Type B pancreatic cell (in vitro differentiated cells): ENCODE data around the gene CPN2. TPM values are rescaled to one million over a fixed set of nuclear protein-coding genes. Genes with fewer than 3 reads are reported as not detected.

Experiments used
- DNase-seq: peaks from one replicate; pipeline ENCODE4 v3.0.0; 2021; ENCODE audit warnings: mixed read lengths; ENCODE audit not compliant: unreplicated experiment; ENCODE audit errors: extremely low spot score
- H3K27ac Mint-ChIP-seq: 2 replicates; pipeline ENCODE4 v1.8.0; 2021; ENCODE audit warnings: mild to moderate bottlenecking, mixed read lengths
- H3K27me3 Mint-ChIP-seq: 2 replicates; pipeline ENCODE4 v1.8.0; 2021; ENCODE audit warnings: mixed read lengths
- H3K36me3 Mint-ChIP-seq: 2 replicates; pipeline ENCODE4 v1.8.0; 2021; ENCODE audit warnings: mixed read lengths
- H3K4me1 Mint-ChIP-seq: one replicate; pipeline ENCODE4 v1.8.0; 2021; ENCODE audit warnings: mixed read lengths; ENCODE audit not compliant: unreplicated experiment
- H3K4me3 Mint-ChIP-seq: 2 replicates; pipeline ENCODE4 v1.8.0; 2021; ENCODE audit warnings: mild to moderate bottlenecking, mixed read lengths
- H3K9me3 Mint-ChIP-seq: 2 replicates; pipeline ENCODE4 v1.8.0; 2021; ENCODE audit warnings: mixed read lengths
- total RNA-seq: library from RNA; stranded (reverse); gene quantifications from 2 replicates; pipeline ENCODE4 v1.2.1, GENCODE V29; 2021; ENCODE audit warnings: low replicate concordance
- TF ChIP-seq, protein P1 (sequence below): fragments of 200-600 bp; sonication (generic); conservative IDR thresholded peaks from 2 replicates; pipeline ENCODE4 v1.5.0; 2021; ENCODE audit warnings: antibody characterized with exemption, mild to moderate bottlenecking

CPN2 gene
- total RNA-seq, 1 donor from 2014 or later, result not detected

GRCh38 chr3:194369522-194370279 is 18.6 kb upstream of the CPN2 start, which contains the start of gene LRRC15:
Gene LRRC15, minus strand, starts transcription at chr3:194369743. Its CDS starts 8,700 bp downstream, at chr3:194361043.
- no peak for DNase-seq
- H3K9me3 Mint-ChIP-seq, result no peaks in the 10 kb centered on the region
- TF ChIP-seq, protein P1, sequence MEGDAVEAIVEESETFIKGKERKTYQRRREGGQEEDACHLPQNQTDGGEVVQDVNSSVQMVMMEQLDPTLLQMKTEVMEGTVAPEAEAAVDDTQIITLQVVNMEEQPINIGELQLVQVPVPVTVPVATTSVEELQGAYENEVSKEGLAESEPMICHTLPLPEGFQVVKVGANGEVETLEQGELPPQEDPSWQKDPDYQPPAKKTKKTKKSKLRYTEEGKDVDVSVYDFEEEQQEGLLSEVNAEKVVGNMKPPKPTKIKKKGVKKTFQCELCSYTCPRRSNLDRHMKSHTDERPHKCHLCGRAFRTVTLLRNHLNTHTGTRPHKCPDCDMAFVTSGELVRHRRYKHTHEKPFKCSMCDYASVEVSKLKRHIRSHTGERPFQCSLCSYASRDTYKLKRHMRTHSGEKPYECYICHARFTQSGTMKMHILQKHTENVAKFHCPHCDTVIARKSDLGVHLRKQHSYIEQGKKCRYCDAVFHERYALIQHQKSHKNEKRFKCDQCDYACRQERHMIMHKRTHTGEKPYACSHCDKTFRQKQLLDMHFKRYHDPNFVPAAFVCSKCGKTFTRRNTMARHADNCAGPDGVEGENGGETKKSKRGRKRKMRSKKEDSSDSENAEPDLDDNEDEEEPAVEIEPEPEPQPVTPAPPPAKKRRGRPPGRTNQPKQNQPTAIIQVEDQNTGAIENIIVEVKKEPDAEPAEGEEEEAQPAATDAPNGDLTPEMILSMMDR, result no peak
- H3K4me3 Mint-ChIP-seq, result no peak within 1 kb of the TSS
- H3K4me1 Mint-ChIP-seq, result peaks cover 29% of the 10 kb centered on the region
- peaks cover 37% of the 10 kb centered on the region for H3K27me3 Mint-ChIP-seq
- H3K27ac Mint-ChIP-seq, result no peak within 1 kb of the TSS
- H3K36me3 Mint-ChIP-seq, result no peaks in the 10 kb centered on the region

- no peaks in the 10 kb centered on the region for H3K36me3 Mint-ChIP-seq
- no peak overlapping the region for H3K27ac Mint-ChIP-seq
- H3K9me3 Mint-ChIP-seq, result no peaks in the 10 kb centered on the region
- no peak overlapping the region for H3K4me3 Mint-ChIP-seq
- peaks cover 29% of the 10 kb centered on the region for H3K4me1 Mint-ChIP-seq
- no peak for DNase-seq
- H3K27me3 Mint-ChIP-seq, result peaks cover 40% of the 10 kb centered on the region
- TF ChIP-seq, protein P1, result no peak
Observed at GRCh38 chr3:194368918-194369317, 17.8 kb upstream of the CPN2 start.

GRCh38 chr3:194367992-194368841 is 17.1 kb upstream of the CPN2 start:
- Mint-ChIP-seq H3K9me3 (no peaks in the 10 kb centered on the region), H3K4me3 (peak overlapping the region; percentile 50), H3K27ac (no peak overlapping the region), H3K4me1 (peaks cover 29% of the 10 kb centered on the region), H3K36me3 (no peaks in the 10 kb centered on the region), H3K27me3 (peaks cover 44% of the 10 kb centered on the region)
- TF ChIP-seq, protein P1, result no peak
- no peak for DNase-seq

DNA sequence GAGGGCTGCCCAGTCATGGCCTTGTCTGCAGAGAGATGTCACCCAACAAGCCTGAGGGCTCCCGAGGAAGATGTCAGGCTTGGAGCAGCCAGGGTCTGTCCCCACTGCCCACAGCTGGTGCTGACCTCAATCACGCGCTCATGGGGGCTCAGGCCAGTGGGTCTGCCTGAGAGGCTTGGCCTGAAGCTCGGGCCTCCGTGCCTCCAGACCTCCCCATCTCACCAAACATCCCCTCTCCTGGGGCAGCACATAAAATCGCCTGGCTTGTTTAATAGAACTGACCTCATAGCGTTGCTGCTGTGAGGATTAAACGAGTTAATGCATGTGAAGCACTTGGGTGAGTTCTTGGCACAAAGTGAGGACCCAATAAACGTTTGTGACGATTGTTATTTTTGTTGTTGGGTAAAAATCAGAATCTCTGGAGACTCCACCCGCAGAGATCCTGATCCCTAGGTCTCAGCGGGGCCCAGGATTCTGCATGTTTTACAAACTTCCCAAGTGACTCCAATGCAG is 14.9 kb upstream of the CPN2 start:
- no peak for DNase-seq
- Mint-ChIP-seq H3K27me3 (peaks cover 53% of the 10 kb centered on the region), H3K4me3 (no peak overlapping the region), H3K4me1 (peaks cover 29% of the 10 kb centered on the region), H3K9me3 (no peaks in the 10 kb centered on the region), H3K27ac (no peak overlapping the region), H3K36me3 (no peaks in the 10 kb centered on the region)
- TF ChIP-seq, protein P1, result no peak

DNA sequence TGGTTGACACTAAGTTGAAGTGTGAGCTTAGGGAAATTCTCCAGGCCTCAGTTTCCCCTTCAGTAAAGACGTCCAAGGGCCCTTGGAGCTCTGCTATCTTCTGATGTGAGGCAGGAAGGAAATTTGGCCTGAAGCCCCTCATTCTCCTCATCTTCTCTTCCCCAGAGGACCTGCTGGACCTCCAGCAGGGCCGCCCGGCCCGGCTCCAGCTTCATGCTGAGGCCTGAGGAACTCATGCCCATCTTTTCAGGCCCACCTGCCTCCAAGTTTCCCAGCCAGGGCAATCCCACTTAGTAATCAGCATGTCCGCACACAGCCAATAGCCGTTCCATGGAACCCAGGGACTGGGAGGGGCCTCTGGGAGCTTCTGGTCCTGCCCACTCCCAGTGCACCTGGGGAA is 14.4 kb upstream of the CPN2 start:
- H3K27ac Mint-ChIP-seq, result no peak overlapping the region
- H3K9me3 Mint-ChIP-seq, result no peaks in the 10 kb centered on the region
- TF ChIP-seq, protein P1, result no peak
- no peak overlapping the region for H3K4me3 Mint-ChIP-seq
- no peaks in the 10 kb centered on the region for H3K36me3 Mint-ChIP-seq
- peaks cover 50% of the 10 kb centered on the region for H3K27me3 Mint-ChIP-seq
- peaks cover 25% of the 10 kb centered on the region for H3K4me1 Mint-ChIP-seq
- no peak for DNase-seq
